Measurements from ENCODE around the gene DNASE1L3.

- no peak for TF ChIP-seq RAD21 (conservative IDR thresholded peaks at IDR 0.05)
- TF ChIP-seq CTCF (IDR thresholded peaks at IDR 0.05; ENCODE audit: poor library complexity, severe bottlenecking) = no peak
- TF ChIP-seq REST (IDR thresholded peaks at IDR 0.05; ENCODE audit: borderline replicate concordance) = no peak
- TF ChIP-seq TAF1 (IDR thresholded peaks at IDR 0.05; ENCODE audit: low read depth) = no peak
- no peak for TF ChIP-seq MXI1 (conservative IDR thresholded peaks at IDR 0.05; ENCODE audit: poor library complexity, severe bottlenecking)
These were observed 8.1 kb upstream of the DNASE1L3 start for GRCh38 chr3:58218904-58219303.

Measured in neural cell (in vitro differentiated cells).